Measurements from ENCODE around the gene NAGA. TPM values are rescaled to one million over a fixed set of nuclear protein-coding genes. Genes with fewer than 3 reads are reported as not detected.
A peak's percentile ranks its signal among the peaks of the same experiment; 100 is the strongest.

NAGA gene
- total and polyA plus RNA-seq, 2 of the 4 experiments (the other 2 are of a cell fraction): 34.3 to 44.8 TPM

DNA sequence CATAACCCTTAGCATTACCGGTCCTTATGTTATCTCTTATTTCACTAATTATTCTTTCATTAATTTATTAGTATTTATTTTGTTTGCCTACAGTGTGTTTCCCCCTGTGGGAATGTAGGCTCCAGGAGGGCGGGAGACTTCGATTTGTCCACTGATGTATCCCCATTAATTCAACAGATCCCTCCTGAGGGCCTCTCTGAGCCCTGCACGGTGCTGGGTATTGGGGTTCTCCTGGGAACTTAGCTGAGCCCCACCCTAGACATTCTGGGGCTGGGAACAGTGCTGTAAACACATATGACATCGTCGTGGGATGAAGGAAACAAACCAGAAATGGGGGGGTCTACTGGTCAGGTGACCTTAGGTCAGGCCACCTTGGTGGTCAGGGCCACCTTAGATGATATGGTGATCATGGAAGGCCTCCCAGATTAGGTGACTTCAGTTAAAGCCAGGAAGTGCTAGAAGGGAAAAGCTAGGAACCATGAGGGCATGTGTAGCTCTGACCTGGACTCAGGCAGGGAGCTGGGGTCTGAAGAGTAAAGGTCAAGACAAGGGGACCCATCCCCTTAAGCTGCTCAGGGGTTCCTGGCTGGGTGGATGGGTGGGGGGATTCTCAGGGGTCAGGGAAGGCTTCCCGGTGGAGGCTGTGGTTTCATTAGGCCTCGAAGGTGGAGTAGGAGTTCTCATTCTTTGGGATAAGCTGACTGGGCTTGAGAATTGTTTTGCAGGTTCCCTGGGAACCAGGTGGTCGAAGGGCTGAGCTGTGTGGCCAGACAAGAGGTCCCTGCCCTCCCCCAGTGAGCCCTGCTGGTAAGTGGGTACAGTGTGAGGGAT, 4.4 kb upstream of the NAGA start:
- H3K4ac ChIP-seq (ENCODE audit: low read depth, low read length): peak overlapping the region; percentile 92
- TF ChIP-seq RFX5 (IDR thresholded peaks at IDR 0.05; ENCODE audit: low read depth, low read length) (no peak), MXI1 (IDR thresholded peaks at IDR 0.05; ENCODE audit: borderline replicate concordance, low read depth, low read length) (no peak), RCOR1 (IDR thresholded peaks at IDR 0.05; ENCODE audit: insufficient replicate concordance, low read length) (no peak), MAFK (IDR thresholded peaks at IDR 0.05; ENCODE audit: low read depth, low read length) (no peak), SMC3 (IDR thresholded peaks at IDR 0.05; ENCODE audit: low read depth, low read length) (no peak), NFE2L2 (IDR thresholded peaks at IDR 0.05; ENCODE audit: low read depth, low read length) (no peak), BHLHE40 (IDR thresholded peaks at IDR 0.05; ENCODE audit: low read depth, low read length) (no peak), POLR2A (IDR thresholded peaks at IDR 0.05; ENCODE audit: low read depth, low read length) (no peak), CHD1 (IDR thresholded peaks at IDR 0.05; ENCODE audit: low read depth, low read length) (no peak), MAZ (IDR thresholded peaks at IDR 0.05; ENCODE audit: borderline replicate concordance, low read depth, low read length) (no peak), CEBPB (IDR thresholded peaks at IDR 0.05; ENCODE audit: low read depth, low read length) (no peak)
- TF ChIP-seq, protein P1, sequence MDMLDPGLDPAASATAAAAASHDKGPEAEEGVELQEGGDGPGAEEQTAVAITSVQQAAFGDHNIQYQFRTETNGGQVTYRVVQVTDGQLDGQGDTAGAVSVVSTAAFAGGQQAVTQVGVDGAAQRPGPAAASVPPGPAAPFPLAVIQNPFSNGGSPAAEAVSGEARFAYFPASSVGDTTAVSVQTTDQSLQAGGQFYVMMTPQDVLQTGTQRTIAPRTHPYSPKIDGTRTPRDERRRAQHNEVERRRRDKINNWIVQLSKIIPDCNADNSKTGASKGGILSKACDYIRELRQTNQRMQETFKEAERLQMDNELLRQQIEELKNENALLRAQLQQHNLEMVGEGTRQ (IDR thresholded peaks at IDR 0.05; ENCODE audit: low read depth, low read length): no peak
- TF ChIP-seq, protein P2, sequence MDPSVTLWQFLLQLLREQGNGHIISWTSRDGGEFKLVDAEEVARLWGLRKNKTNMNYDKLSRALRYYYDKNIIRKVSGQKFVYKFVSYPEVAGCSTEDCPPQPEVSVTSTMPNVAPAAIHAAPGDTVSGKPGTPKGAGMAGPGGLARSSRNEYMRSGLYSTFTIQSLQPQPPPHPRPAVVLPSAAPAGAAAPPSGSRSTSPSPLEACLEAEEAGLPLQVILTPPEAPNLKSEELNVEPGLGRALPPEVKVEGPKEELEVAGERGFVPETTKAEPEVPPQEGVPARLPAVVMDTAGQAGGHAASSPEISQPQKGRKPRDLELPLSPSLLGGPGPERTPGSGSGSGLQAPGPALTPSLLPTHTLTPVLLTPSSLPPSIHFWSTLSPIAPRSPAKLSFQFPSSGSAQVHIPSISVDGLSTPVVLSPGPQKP (IDR thresholded peaks at IDR 0.05; ENCODE audit: borderline replicate concordance, low read depth, low read length): no peak
- TF ChIP-seq, protein P3, sequence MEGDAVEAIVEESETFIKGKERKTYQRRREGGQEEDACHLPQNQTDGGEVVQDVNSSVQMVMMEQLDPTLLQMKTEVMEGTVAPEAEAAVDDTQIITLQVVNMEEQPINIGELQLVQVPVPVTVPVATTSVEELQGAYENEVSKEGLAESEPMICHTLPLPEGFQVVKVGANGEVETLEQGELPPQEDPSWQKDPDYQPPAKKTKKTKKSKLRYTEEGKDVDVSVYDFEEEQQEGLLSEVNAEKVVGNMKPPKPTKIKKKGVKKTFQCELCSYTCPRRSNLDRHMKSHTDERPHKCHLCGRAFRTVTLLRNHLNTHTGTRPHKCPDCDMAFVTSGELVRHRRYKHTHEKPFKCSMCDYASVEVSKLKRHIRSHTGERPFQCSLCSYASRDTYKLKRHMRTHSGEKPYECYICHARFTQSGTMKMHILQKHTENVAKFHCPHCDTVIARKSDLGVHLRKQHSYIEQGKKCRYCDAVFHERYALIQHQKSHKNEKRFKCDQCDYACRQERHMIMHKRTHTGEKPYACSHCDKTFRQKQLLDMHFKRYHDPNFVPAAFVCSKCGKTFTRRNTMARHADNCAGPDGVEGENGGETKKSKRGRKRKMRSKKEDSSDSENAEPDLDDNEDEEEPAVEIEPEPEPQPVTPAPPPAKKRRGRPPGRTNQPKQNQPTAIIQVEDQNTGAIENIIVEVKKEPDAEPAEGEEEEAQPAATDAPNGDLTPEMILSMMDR (conservative IDR thresholded peaks at IDR 0.05; ENCODE audit: low read depth, low read length): no peak
- peak overlapping the region; percentile 19; the same call in 1 of the 2 replicates for H2BK120ac ChIP-seq (ENCODE audit: low read depth, low read length)
- POLR2A ChIA-PET (ENCODE audit: unreplicated experiment): no interaction called here
- no peaks in the 10 kb centered on the region for H3K27me3 ChIP-seq (ENCODE audit: control insufficient read depth, insufficient read depth, low read length)
- H2AK5ac ChIP-seq (ENCODE audit: low read depth, low read length): peak overlapping the region; percentile 86
- H3K4me2 ChIP-seq (ENCODE audit: low read depth, low read length): peak overlapping the region; percentile 63
- H4K8ac ChIP-seq (ENCODE audit: low read depth in 2 of 2, low read length in 2 of 2): peak overlapping the region; percentile 97
- dilution Hi-C loops (cut with HindIII; ENCODE audit: low sequenced_read_pairs, unreplicated experiment) (no loop called here), intact Hi-C loops (cut with micrococcal nuclease) (no loop called here), in situ Hi-C loops (cut with MboI; ENCODE audit: low sequenced_read_pairs) (no loop called here)
- peak overlapping the region; percentile 25 for H3K18ac ChIP-seq (ENCODE audit: low read depth, low read length)
- H3K56ac ChIP-seq (ENCODE audit: extremely low read depth, insufficient read depth, low read length): peak overlapping the region; percentile 55; the same call in 1 of the 2 replicates
- H2BK20ac ChIP-seq (ENCODE audit: low read depth, low read length): no peak overlapping the region
- peaks cover 11% of the 10 kb centered on the region for H3K36me3 ChIP-seq (ENCODE audit: control insufficient read depth, insufficient read depth, low read length)
- peak overlapping the region; percentile 88 for H4K91ac ChIP-seq (ENCODE audit: insufficient read depth, low read depth, low read length)
- H3K4me1 ChIP-seq (ENCODE audit: control insufficient read depth, insufficient read depth, low read length): peaks cover 15% of the 10 kb centered on the region
- peaks cover 15 to 47% of the 10 kb centered on the region in 2 experiments; a peak in 3 of 4 replicates for H3K79me1 ChIP-seq (ENCODE audit: low read depth in 1 of 2, low read length in 2 of 2)
- H3K27ac ChIP-seq (ENCODE audit: insufficient read depth, low read length): peak overlapping the region; percentile 84; the same call in 1 of the 2 replicates
- CTCF ChIA-PET: no interaction called here
- peak overlapping the region; percentile 91 for H3K14ac ChIP-seq (replicated peaks; ENCODE audit: low read depth, low read length)
- peak overlapping the region; percentile 2 for H2BK5ac ChIP-seq (ENCODE audit: low read depth, low read length, poor library complexity, severe bottlenecking)
- peak overlapping the region; percentile 95 for H3K9ac ChIP-seq (ENCODE audit: low read depth, low read length)
- ATAC-seq (ENCODE audit: low read depth) (no peak), DNase-seq (no peak)
- H2AFZ ChIP-seq (replicated peaks; ENCODE audit: low read length, poor library complexity): peak overlapping the region; percentile 95
- peak overlapping the region; percentile 82 for H3K23ac ChIP-seq (ENCODE audit: low read depth, low read length)
- H4K5ac ChIP-seq (ENCODE audit: low read depth, low read length): peak overlapping the region; percentile 96
- peak overlapping the region; percentile 47; the same call in 1 of the 3 replicates for H2BK15ac ChIP-seq (ENCODE audit: low read depth, low read length)
- H3K9me1 ChIP-seq (ENCODE audit: insufficient read depth, low read length): peaks cover 19% of the 10 kb centered on the region; the same call in 1 of the 2 replicates
- H3K4me3 ChIP-seq (ENCODE audit: insufficient read depth, low read depth, low read length): peak overlapping the region; percentile 84
- peak overlapping the region; percentile 97 for H2AK9ac ChIP-seq (replicated peaks; ENCODE audit: low read depth, low read length, poor library complexity)
- 0 out of 2 replicates have a peak, but pooled peaks cover 3% of the 10 kb centered on the region for H4K20me1 ChIP-seq (ENCODE audit: insufficient read depth, low read length)
- BruUV-seq (replicated peaks): no TSS peak
- WGBS, 2 experiments (ENCODE audit: extremely low coverage in 2 of 2, insufficient read length in 1 of 2): 78% methylated on average over 3 of the region's 9 CpGs; no CpG with 5 or more reads in 1 of the 2 experiments
- no peaks in the 10 kb centered on the region for H3K9me3 ChIP-seq (ENCODE audit: control insufficient read depth, insufficient read depth, low read length)
